Kidney (tissue), 14 donors: ENCODE data around the gene DISC1. TPM values are rescaled to one million over a fixed set of nuclear protein-coding genes. Genes with fewer than 3 reads are reported as not detected.

Experiments
- DNase-seq, 5 donors: peaks; one replicate each; pipeline ENCODE4 v3.0.0-alpha.2; 2013 to 2020
- FAIRE-seq: peaks from 2 replicates; lab custom pipeline; 2012; peaks lifted over from hg19 to GRCh38; lab: Jason Lieb, UNC
- H3K27ac ChIP-seq, 2 donors: one replicate each; pipeline ENCODE4 v1.7.0; 2013; ENCODE audit warnings: low read depth in 2 of 2, low read length in 2 of 2, inconsistent platforms in 1 of 2
- H3K27me3 ChIP-seq: one replicate; pipeline ENCODE4 v1.7.1; 2013; ENCODE audit warnings: low read length, inconsistent platforms; ENCODE audit not compliant: control insufficient read depth, insufficient read depth
- H3K36me3 ChIP-seq, 3 donors: one replicate each; pipeline versions ENCODE4 v1.7.0 to v1.7.1; 2013; ENCODE audit warnings: low read length in 3 of 3, control low read depth in 1 of 3, inconsistent platforms in 1 of 3; ENCODE audit not compliant: insufficient read depth in 3 of 3, control insufficient read depth in 2 of 3
- H3K4me1 ChIP-seq, 3 donors: one replicate each; pipeline versions ENCODE4 v1.7.0 to v1.7.1; 2013; ENCODE audit warnings: low read length in 3 of 3, inconsistent platforms in 1 of 3, low read depth in 1 of 3; ENCODE audit not compliant: control insufficient read depth in 2 of 3, insufficient read depth in 2 of 3
- H3K4me3 ChIP-seq, 3 donors: one replicate each; pipeline versions ENCODE4 v1.7.0 to v1.8.1; 2013; ENCODE audit warnings: low read length in 3 of 3, control low read depth in 1 of 3, inconsistent platforms in 1 of 3
- H3K9ac ChIP-seq, 3 donors: one replicate each; pipeline versions ENCODE4 v1.7.0 to v1.7.1; 2013; ENCODE audit warnings: low read length in 3 of 3, control low read depth in 1 of 3, inconsistent platforms in 1 of 3
- H3K9me3 ChIP-seq, 3 donors: one replicate each; pipeline versions ENCODE4 v1.7.0 to v1.7.1; 2013; ENCODE audit warnings: low read length in 3 of 3, control low read depth in 1 of 3, inconsistent platforms in 1 of 3; ENCODE audit not compliant: control insufficient read depth in 2 of 3, insufficient read depth in 1 of 3
- intact Hi-C: fragments of 100-400 bp; cut with DNase I; formaldehyde crosslinking; loops from one replicate; pipeline ENCODE4 v1.11.1; 2022
- polyA plus RNA-seq: library from polyadenylated mRNA; stranded (reverse); fragments of 350-450 nt; fragmentation: Illumina TruSeq; extraction: RNeasy Lipid Tissue Mini Kit (QIAGEN cat#74804); gene quantifications from one replicate; pipeline ENCODE4 v1.2.3, GENCODE V29; 2014; ENCODE audit warnings: low read depth, low replicate concordance; ENCODE audit not compliant: insufficient read depth
- total RNA-seq: library from RNA; stranded (reverse); fragmentation: NEBNext Ultra II Directional; extraction: Animal tissue kit (Norgen Biotek cat#: 25700); gene quantifications from one replicate; pipeline ENCODE4 v1.2.1, GENCODE V29; 2021
- TF ChIP-seq, protein P1 (sequence below): IDR thresholded peaks from 3 replicates; pipeline ENCODE4 v1.5.1; 2012; ENCODE audit warnings: mild to moderate bottlenecking, moderate library complexity, borderline replicate concordance; ENCODE audit not compliant: insufficient read depth; ENCODE audit errors: extremely low read depth
- donor health status: control.
- donor health status: control.
- donor health status: control.
- donor health status: control.
- donor health status: control.
- donor health status: DM: yes; HTN: yes; CAD: no.
- donor health status: Normal renal cell carcinoma (clear cell type).

The DISC1 gene
- total and polyA plus RNA-seq, 2 donors from 2014 or later: 0.80 to 15.9 TPM

- no peak for DNase-seq
- intact Hi-C loops: no loop called here
- TF ChIP-seq, protein P1, sequence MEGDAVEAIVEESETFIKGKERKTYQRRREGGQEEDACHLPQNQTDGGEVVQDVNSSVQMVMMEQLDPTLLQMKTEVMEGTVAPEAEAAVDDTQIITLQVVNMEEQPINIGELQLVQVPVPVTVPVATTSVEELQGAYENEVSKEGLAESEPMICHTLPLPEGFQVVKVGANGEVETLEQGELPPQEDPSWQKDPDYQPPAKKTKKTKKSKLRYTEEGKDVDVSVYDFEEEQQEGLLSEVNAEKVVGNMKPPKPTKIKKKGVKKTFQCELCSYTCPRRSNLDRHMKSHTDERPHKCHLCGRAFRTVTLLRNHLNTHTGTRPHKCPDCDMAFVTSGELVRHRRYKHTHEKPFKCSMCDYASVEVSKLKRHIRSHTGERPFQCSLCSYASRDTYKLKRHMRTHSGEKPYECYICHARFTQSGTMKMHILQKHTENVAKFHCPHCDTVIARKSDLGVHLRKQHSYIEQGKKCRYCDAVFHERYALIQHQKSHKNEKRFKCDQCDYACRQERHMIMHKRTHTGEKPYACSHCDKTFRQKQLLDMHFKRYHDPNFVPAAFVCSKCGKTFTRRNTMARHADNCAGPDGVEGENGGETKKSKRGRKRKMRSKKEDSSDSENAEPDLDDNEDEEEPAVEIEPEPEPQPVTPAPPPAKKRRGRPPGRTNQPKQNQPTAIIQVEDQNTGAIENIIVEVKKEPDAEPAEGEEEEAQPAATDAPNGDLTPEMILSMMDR: no peak
Observed at GRCh38 chr1:231612393-231613089, 14.0 kb upstream of the DISC1 start.

DNA sequence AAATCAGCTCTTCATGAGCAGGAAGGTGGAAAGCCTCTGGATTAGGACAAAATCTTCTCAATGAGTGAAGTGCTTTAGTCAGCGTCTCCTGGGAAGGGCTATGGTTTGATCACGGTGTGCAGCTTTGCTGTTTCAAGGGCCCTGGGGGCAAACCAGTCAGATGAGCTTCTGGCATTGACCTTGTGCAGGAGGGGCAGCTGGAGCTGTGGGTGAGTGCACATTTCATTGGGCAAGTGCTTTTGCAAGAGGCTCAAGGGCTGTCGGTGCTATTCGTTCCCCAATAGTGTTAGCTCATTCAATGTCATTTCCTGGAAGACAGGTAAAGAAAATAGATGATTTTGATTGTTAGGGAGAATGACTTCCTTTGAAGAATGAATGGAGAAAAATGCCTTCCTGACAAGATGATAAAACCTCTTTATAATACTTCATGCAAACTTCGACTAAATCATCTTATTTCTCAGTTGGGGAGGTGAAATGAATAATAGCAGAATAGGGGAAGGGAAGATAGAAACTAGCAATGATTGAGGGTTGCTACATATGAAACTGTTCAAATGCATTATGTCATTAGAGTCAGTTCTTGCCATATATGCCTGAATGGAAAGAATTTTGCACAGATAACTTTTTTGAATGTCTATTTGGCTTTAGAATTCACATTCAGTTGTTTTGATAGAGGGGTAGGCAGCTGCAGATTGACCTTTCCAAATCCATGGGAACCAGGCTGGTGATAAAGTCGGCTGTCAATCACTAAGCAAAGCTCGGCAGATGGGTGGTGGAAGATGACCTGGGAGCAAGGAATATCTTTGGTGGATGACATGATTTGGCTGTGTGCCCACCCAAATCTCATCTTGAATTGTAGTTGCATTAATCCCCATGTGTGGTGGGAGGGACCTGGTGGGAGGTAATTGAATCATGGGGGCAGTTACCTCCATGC is 12.9 kb upstream of the DISC1 start:
- TF ChIP-seq, protein P1: no peak
- Histone ChIP-seq H3K27ac (no peak overlapping the region), H3K36me3 (no peaks in the 10 kb centered on the region), H3K4me3 (no peak overlapping the region), H3K9me3 (no peaks in the 10 kb centered on the region), H3K9ac (no peak overlapping the region), H3K27me3 (no peaks in the 10 kb centered on the region), H3K4me1 (no peaks in the 10 kb centered on the region)
- FAIRE-seq (no peak), DNase-seq (no peak)
- intact Hi-C loops: no loop called here

More at GRCh38 chr1:231612393-231613089, 14.0 kb upstream of the DISC1 start:
- Histone ChIP-seq H3K4me3 (no peak overlapping the region), H3K9ac (no peak overlapping the region), H3K27ac (no peak overlapping the region), H3K36me3 (no peaks in the 10 kb centered on the region), H3K27me3 (no peaks in the 10 kb centered on the region), H3K9me3 (no peaks in the 10 kb centered on the region), H3K4me1 (no peaks in the 10 kb centered on the region)
- no peak for FAIRE-seq

- intact Hi-C loops: no loop called here
- DNase-seq (no peak), FAIRE-seq (no peak)
- H3K9ac ChIP-seq: no peak overlapping the region
- H3K27me3 ChIP-seq: no peaks in the 10 kb centered on the region
- H3K27ac ChIP-seq: no peak overlapping the region
- no peaks in the 10 kb centered on the region for H3K9me3 ChIP-seq
- H3K4me3 ChIP-seq: no peak overlapping the region
- no peaks in the 10 kb centered on the region for H3K4me1 ChIP-seq
- no peaks in the 10 kb centered on the region for H3K36me3 ChIP-seq
- TF ChIP-seq, protein P1: no peak
Observed at GRCh38 chr1:231616667-231617066, 9.9 kb upstream of the DISC1 start.
